Cardiac fibroblast (primary cell): Measurements from ENCODE around the gene MACROD2.
"Not testable (repeated sequence)": the region's sequence is repeated elsewhere in the genome, so short reads cannot be mapped to it uniquely, and the experiment has no call there.

Experiments
- DNase-seq, 2 donors: peaks; one replicate each; pipeline versions ENCODE4 v3.0.0 to v3.0.0-alpha.2; 2010; ENCODE audit warnings: low read depth in 2 of 2
- H3K4me3 ChIP-seq, 2 donors: replicated peaks in 1 of 2; 1 replicate in 1 of 2; 2 replicates in 1 of 2; pipeline ENCODE4 v1.5.1; 2011; ENCODE audit warnings: low read depth in 2 of 2, low read length in 2 of 2, mild to moderate bottlenecking in 2 of 2, moderate library complexity in 1 of 2
- TF ChIP-seq, protein P1 (sequence below): IDR thresholded peaks from one replicate; pipeline ENCODE4 v1.5.1; 2011; ENCODE audit warnings: low read depth, mild to moderate bottlenecking, low read length, inconsistent platforms

The MACROD2 gene

DNA sequence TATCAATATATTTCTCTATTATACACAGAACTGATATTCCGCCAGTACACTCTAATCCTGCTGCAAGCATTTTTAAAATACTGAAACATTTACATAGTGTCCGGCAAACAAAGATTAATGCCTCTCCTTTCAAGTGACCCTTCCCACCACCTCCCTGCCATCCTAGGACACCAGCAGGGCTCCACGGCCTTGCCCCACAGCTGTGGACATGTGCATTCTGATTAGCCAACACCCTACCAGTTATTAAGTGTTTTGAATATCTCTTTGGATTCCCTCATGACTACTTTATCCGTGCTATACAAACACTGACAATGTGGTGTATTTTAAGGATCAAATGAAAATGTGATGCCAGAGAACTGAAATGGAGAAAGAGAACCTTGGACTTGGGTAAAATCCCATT lies 1962.8 kb downstream of the MACROD2 start:
- TF ChIP-seq, protein P1, sequence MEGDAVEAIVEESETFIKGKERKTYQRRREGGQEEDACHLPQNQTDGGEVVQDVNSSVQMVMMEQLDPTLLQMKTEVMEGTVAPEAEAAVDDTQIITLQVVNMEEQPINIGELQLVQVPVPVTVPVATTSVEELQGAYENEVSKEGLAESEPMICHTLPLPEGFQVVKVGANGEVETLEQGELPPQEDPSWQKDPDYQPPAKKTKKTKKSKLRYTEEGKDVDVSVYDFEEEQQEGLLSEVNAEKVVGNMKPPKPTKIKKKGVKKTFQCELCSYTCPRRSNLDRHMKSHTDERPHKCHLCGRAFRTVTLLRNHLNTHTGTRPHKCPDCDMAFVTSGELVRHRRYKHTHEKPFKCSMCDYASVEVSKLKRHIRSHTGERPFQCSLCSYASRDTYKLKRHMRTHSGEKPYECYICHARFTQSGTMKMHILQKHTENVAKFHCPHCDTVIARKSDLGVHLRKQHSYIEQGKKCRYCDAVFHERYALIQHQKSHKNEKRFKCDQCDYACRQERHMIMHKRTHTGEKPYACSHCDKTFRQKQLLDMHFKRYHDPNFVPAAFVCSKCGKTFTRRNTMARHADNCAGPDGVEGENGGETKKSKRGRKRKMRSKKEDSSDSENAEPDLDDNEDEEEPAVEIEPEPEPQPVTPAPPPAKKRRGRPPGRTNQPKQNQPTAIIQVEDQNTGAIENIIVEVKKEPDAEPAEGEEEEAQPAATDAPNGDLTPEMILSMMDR = no peak
- no peak for DNase-seq
- no peak overlapping the region for H3K4me3 ChIP-seq

DNA sequence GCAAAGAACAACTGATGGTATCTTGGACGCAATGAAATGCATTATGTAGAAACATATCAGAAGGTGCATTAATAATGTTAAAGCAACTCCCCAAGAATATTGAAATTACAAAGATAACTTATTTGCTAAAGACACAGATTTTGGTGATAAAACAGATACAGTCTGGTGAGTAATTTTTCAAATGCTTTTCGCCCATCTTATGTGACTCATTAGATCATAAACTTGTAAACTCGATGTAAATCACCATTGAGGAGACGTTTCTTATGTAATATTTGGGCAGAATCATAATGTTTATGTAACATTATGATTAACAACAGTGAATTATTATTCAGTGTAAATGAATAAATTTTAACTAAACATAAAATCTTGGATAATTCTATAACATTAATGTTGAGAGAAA lies 1969.8 kb downstream of the MACROD2 start:
- no peak for DNase-seq
- TF ChIP-seq, protein P1 = no peak
- no peak overlapping the region for H3K4me3 ChIP-seq

DNA sequence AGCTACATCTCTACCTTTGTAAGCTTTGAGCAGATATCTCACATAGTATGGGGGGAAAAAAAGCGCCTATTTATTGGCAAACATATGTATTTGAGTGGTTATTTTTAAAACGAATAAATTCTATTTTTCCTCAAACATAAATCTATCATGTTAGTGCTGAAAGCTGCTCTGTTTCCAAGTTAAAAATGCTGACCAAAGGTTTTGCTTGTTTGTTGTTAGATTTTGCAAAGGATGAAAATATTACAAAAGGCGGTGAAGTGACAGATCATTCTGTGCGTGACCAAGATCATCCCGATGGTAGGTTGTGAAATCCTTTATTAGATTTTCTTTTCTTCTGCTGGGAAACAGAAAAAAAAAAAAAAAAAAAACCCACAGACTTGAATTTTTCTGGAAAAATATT lies 1972.0 kb downstream of the MACROD2 start:
- no peak for DNase-seq
- TF ChIP-seq, protein P1 = no peak
- H3K4me3 ChIP-seq = no peak overlapping the region

DNA sequence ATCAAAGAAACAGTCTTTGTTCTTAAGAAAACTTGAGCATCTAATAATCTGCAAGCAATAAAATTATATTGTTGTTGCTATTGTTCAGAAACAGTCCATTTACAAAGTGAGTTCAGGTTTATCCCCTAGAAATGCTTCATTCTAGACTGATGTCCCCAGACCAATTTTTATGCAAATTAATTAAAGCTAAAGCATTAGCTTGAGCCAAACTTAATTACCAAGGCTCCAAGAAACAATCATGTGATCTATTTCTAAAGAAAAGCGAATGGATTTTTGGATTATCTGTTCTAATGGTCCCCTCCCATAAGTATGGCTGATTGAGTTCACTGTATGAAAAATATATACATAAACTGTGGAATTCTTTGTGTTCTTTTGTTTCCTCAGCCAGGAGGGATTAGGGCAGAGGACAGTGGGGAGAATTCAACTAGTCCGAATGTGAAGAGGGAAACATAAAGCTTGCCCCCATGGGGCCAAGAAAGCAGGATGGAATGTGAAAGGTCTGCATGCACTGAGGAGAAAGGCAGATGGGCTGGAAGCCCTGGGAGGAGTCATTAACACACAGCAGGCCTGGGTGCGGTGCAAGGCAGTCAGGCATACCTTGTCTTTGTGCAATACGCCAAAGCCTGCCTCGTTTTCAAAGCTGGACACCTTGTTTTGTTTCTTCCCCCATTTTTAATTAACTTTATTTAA lies 1980.9 kb downstream of the MACROD2 start:
- no peak overlapping the region for H3K4me3 ChIP-seq
- DNase-seq = no peak
- TF ChIP-seq, protein P1 = no peak

DNA sequence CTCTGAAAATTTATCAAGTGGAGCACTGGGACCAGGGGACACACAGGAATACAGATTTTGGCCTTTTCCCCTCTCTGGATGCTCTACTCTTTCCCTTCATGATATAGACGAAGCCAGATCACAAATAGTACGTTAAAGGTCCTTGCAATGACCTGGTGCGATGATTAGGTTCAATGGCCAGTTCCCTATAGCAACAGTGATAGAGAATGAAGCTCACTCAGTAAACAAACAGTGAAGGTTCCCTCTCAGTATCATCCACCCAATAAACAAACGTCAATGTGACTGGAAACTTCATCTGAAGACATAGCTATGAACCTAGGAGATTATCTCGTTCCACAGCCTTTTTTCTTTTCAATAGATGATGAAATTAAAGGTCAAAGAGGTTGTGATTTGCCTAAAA lies 1981.7 kb downstream of the MACROD2 start:
- TF ChIP-seq, protein P1 = no peak
- no peak overlapping the region for H3K4me3 ChIP-seq
- DNase-seq = no peak

DNA sequence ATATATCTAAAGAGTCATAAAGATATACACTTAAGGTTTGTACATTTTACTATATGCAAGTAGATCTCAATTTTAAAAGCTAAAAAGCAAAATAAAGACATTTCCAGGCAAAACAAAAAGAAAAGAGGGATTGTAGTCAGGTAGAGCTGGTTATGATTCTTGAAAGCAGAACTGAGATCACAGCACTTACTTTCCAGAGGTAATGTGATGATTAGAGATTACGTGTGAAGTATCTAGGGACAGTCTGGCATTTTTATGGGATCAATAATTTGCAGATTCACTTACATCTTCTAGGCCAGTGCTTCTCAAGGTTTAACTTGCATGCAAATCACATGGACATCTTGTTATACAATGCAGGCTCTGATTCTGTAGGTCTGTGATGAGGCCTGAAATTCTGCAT lies 1982.4 kb downstream of the MACROD2 start:
- no peak overlapping the region for H3K4me3 ChIP-seq
- DNase-seq = no peak
- TF ChIP-seq, protein P1 = no peak

DNA sequence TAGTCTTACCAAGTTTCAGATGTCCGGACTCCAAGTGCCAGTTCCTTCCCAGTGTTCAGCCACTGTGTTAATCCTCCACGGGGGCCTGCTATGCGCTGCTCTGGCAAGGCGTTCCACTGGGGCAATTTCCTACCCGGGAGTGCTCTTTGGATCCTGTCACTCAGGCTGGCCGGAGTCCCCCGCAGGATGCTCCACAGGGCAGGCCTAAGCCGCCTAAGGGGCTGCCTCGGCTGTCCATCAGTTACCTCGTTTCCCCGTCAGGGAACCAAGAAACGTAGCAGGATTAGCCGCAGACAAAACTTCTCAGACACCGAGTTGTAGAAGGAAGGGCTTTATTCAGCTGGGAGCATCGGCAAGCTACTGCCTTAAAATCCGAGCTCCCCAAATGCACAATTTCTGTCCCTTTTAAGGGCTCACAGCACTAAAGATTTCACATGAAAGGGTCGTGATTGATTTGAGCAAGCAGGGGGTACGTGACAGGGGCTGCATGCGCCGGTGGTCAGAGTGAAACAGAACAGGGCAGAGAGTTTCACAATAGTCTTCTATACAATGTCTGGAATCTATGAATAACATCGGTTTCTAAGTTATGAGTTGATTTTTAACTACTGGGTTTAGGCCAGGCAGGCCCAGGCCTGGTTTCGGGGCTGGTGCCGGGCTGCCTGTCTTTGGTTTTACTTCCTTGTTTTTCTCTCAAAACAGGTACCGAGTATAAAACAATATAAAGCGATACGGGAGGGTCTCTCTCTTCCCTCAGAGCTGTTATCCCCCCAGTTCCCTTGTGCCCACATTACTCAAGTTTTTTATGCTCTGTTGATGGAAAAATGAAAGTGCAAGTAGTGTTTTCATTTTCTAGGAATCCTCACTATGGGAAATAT lies 1990.4 kb downstream of the MACROD2 start:
- H3K4me3 ChIP-seq, DNase-seq: not testable (repeated sequence)
